Ramos (cell line): ENCODE data around the gene GSN.

Experiments used
- in situ Hi-C: fragments of 300-500 bp; cut with MboI; formaldehyde crosslinking; loops from one replicate; pipeline ENCODE4 v1.14.3; 2022; ENCODE audit warnings: low sequenced_read_pairs; ENCODE audit not compliant: unreplicated experiment

Gene GSN

DNA sequence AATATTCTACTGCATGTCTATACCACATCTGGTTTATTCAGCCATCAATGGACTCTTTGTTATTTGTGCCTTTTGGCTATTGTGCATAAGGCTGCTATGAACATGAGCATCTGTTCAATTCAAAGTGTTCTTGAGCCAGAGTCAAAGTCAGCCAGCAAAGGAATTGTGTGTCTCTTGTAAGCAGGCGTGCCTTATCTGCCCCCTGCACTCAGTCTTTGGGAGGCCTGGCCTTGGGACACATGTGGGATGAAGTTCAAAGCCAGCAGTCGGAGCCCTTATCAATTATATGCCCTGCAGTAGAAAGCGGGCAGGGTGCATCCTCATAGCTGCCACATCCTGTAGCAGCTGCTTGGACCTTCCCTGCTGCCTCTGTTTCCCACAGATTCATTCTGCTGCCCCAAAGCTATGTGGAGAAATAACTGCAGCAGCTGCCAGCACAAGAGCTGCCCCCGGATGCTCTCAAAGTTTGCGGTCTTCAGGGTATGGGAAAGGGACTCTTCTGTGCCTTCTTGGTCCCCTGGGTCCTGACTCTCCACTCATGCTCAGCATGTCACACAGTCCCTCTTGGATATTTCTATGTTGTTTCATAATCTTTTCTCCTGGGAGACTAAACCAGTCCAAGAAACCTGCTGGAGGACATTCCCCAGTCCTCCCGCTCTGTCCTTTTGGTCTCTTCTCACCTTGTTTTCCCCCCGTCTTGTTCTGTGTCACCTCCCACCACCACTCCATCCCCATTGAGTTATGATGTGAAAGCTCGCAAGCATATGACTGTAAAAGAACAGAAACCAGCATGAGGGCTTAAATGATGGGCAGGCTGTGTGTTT lies 66.2 kb downstream of the GSN start:
- in situ Hi-C loops: no loop called here

DNA sequence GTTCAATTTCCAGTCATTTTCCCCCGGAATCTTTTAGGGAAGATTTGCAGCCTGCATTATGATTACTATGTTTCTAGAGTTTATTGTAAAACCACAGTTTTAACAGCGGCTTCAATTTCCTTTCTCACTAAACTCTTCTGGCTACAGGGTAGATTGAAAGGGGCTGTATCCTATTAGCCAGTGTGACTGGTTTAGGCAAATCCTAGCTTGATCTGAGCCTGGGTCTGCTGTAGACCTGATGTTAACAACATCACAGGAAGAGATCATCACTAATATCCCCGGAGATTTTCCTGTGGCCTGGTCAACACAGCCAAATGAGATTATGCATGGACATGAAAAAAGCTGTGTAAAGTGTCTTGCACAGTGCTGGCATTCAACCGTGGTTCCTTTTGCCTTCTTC lies 68.7 kb downstream of the GSN start:
- in situ Hi-C loops: no loop called here

DNA sequence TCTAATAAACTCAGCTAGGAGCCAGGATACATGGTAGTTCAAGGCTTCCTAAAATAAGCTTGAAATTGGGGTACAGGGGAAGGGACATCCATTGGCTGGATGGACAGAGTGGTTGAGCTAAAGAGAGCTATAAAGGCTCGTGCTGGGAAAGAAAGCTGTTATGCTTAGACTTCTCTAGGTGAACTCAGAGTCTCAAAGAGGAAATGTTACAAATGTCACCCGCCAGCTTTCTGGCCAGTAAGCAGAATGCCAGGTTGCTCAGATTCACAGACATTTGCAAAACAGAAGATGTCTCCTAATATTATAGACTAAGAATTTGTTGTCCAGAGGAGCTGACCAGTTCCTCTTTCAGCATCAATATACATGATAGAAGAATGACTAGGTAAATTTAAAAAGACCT lies 71.5 kb downstream of the GSN start:
- in situ Hi-C loops: no loop called here

DNA sequence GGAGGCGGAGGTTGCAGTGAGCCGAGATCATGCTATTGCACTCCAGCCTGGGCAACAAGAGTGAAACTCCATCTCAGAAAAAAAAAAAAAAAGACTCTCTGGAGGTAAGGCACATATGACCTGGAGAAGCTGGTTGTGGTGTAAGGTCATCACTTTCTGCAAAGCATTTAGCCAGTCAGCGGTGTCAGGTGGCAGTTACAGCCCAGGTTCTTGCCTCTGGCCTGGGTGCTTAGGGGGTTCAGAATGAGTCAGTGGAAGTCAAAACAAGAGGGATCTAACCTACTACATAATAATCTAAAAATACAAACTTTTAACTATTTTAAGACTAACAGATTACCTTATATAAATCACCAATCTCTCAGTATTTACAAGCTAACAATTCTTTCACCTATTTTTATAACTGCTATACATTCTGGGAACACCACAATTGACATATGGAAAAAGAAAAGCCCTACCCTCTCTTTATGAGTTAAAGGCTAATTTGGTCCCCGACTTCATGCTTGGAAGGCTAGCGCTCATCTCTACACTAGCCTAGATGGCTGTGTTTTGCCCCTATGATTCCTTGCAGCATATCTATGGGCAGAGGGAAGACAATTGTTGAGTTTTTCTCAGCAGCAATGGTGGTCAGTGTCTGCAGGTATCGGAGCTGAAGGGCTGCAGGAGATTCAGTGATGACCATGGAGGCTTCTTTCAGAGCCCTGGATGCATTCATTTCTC lies 72.9 kb downstream of the GSN start:
- in situ Hi-C loops: no loop called here

DNA sequence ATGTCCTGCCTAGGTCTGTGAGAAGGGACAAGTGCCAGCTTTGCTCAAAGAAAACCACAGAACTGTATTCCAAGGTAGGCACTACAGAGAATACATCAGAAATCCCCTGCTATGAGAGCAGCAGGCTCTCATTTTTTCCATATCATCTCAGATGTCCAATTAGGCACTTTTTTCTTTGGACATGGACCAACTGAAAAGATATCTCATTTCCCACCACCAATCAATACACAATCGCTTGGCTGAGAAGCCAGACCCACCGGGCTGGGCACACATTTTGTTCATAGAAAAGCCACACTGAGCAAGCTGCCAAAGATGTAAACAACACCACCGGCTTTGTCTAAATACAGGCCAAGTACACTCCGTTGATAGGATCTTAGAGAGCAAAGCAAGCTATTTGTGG lies 76.2 kb downstream of the GSN start:
- in situ Hi-C loops: no loop called here

DNA sequence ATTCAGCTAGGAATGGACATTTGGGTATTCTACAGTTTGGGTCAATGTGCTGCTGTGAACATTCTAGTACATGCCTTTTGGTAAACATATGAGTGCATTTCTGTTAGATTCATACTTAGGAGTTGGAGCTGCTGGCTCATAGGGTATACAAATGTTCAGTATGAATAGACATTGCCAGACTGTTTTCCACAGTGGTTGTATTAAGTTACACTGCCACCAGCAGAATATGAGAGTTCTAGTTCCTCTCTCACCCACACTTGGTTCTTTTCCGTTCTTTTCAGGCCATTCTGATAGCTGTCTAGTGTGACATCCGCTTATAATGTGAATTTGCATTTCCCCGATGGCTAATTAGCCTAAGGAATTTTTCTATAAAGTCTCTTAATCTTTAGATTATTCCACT lies 77.1 kb downstream of the GSN start:
- in situ Hi-C loops: no loop called here

DNA sequence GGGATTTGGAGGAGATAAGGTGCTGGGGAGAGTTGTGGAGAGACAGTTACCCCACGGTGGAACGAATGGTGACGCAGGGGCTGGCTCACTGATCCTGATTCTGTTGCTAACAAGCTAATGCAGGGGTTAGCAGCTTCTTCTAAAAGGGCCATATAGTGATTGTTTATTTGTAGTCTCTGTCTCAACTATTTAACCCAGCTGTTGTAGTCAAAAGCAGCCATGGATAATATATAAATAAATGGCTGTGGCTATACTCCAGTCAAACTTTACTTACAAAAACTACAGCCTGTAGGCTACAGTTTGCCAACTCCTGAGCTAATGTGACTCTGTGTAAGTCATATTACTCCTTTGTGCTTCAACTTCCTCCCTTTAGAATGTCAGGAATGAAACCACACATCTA lies 80.3 kb downstream of the GSN start:
- in situ Hi-C loops: no loop called here

DNA sequence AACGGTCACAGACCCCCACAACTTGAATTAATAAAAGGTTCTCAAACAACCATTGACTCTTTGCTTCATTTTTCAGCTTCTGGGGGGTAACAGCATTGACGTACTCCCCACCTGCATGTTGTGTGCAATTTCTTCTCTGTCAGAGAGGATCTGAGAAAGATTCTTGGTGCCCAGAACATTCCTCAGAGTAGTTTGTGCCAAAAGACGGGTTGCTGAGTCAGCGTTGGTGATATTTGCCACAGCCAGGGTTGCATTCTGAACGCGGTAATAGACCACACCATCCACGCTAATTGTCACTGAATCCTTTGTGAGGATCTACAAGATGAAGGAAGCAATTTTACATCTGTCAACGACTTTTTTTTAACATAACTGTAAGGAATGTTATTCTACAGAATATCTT lies 81.0 kb downstream of the GSN start:
- in situ Hi-C loops: no loop called here

DNA sequence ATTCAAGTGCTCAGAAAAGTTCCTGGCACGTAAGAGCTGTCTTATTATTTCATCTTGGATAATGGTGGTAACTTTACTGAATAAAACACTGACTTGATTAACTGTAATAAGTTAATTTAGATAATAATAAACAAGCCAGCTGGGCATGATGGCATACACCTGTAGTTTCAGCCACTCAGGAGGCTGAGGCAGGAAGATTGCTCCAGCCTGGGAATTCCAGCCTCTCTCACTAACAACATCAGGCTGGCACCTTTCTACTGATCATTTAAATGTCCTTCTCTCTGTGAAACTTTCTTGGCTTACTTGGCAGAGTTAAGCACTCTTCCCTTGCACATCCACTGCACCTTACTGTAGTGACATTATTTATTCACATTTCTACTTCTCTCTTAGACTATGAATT lies 82.1 kb downstream of the GSN start:
- in situ Hi-C loops: no loop called here

DNA sequence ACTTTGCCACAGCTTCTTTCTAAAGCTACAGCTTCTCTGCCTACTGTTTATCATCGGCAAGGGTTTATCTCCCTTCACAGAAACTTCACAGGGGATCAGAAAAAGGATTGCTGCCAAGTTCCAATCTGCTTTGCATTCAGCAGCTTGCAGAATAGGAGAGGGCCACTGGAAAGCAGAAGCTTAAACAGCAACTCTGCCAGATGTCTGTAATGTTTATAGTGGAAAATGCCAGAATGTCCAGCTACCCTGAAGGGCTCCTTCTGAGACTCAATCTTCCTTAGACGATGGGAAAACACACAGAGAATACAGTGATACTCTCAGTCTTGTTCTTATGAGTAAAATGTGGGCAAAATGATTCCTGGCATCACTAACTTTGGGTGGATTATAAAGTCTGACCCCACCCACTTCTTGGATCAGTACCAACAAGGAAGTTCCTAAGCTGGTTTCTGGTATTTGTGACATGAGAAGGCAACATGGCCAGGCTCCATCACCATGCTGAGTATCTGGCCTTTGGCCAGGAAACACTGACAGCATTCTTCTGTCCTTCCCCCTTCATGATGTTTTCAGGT lies 83.1 kb downstream of the GSN start:
- in situ Hi-C loops: no loop called here

DNA sequence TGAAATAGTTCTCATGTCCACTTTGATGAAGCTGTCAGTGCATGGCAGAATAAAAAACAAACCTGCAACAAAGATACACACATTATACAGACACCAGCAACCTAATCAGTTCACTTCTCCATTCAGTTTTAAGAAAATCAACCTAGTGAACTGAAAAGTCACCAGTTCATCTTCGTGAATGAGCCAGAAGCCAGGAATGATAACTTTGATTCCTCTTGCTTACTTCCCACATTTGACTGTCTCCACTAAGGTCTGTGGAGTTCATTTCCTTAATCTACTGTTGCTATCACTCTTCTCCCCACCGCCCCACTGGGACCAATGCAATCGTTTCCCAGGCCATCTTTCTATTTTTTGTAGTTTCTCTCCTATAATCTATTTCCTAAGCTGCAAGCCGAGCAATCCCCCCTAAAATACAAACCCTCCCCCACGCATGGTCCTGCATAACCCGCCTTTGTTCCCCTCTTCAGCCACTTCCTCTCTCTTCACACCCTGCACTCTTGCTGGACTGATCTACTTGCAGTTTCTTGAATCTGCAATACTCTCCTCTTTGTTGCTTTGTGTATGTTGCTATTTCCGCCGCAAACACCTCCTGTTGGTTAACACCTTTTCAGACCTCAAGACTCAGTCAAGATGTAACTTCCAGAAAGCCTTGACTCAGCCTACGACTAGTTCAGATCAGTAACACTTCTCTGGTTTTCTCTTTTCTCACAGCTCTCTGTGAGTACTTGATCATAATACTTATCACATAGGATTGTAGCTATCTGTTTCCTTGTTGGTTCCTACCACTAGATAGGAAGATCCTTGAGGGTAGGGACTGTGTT lies 85.5 kb downstream of the GSN start:
- in situ Hi-C loops: no loop called here

DNA sequence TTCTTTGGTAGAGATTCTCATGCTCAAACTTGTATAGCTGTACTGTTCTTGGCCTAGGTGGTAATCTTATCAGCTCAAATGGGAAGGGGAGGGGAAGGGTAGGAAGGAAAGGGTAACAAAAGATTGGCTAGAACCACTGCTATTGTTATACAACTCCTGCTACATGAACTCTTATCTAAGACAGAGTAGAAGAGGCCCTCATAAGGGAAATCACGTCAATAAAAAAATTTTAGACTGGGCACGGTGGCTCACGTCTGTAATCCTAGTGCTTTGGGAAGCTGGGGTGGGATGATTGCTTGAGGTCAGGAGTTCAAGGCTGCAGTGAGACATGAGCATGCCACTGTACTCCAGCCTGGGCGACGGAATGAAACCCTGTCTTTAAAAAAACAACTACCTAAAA lies 86.2 kb downstream of the GSN start:
- in situ Hi-C loops: no loop called here

DNA sequence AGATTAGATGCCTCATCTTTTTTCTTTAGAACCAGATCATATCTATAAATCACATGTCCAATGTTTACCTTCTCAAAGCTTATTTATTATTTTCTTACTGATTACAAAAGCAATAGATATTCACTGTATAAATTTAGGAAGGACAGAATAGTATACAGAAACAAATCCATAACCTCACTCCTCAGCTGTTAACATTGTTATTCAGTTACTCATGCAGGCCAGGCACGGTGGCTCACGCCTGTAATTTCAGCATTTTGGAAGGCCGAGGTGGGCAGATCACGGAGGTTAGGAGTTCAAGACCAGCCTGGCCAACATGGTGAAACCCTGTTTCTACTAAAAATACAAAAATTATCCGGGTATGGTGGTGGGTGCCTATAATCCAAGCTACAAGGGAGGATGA lies 86.8 kb downstream of the GSN start:
- in situ Hi-C loops: no loop called here

DNA sequence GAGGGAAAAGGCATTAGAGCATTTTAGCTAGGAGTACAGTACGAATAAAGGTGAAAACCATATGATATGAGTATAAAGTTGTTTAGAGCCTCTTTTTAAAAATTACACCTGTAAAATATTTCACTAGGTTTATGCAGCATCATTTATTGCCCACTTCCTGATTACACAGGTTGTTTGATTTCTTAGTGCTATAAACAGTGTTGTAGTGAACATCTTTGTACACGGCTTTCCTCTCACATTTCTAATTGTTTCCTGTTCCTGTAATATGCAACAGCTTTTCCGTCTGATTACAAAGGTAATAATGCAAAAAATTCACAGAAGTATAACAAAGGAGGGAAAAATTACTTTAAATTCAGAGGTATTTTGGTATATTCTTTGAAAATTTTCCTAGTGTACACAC lies 89.0 kb downstream of the GSN start:
- in situ Hi-C loops: no loop called here

DNA sequence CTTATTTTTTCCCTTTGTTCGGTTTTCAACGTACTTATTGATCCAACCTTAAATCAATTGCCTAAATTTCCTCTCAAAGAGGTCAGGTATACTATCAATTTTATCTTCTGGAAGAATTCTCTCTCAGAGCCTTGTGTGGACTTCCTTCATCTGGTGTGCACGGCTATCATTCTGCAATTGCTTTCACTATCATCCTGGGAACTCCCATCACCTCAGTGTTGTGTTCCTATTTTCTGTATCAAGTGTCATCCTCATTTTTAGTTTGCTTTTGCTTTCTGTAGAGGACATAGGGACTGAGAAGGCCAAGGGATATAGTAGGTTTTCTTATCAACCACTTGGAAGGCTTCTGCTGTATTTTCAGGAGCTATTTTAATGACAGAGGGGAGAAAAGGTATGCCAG lies 90.8 kb downstream of the GSN start:
- in situ Hi-C loops: no loop called here

DNA sequence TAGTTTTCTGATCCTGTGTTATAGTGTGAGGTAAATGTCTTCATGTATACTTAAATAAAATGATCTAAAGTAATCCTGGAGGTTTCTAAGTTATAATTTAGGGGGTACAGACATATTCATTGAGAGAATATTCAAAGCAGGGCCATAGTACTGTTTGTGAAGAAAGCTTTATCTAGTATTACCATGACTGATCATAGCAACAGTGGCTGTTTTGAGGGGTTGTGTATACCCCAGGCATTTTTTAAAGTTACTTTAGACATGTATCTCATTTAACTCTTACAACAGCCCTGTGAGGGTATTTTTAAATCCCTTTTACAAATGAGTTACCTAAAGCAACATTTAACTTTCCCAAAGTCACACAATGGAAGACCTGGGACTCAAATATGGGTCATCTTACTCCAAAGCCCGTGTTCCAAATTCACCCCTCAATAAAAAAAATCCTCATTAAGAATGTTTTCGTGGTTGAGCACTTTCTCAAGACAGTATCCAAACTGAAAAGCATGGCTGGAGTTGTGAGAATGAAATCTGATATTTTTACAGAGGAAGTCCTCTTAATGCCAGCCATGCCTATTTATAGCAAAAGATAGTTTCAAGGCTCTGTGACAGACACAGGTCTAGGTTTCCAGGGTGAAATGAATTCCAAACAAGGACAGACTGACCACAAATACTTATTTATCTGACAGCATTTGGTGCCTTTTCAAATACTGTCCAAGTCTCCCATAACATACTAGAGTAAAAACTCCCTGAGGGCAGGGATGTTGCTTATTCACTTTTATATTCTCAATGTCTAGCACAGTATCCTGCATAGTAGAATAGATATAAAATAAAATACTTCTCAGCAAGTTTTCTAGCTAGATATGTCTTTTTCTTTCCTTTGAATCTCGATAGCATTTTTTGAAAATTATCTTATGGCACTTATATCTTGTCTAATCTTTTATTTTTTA lies 91.7 kb downstream of the GSN start:
- in situ Hi-C loops: no loop called here

DNA sequence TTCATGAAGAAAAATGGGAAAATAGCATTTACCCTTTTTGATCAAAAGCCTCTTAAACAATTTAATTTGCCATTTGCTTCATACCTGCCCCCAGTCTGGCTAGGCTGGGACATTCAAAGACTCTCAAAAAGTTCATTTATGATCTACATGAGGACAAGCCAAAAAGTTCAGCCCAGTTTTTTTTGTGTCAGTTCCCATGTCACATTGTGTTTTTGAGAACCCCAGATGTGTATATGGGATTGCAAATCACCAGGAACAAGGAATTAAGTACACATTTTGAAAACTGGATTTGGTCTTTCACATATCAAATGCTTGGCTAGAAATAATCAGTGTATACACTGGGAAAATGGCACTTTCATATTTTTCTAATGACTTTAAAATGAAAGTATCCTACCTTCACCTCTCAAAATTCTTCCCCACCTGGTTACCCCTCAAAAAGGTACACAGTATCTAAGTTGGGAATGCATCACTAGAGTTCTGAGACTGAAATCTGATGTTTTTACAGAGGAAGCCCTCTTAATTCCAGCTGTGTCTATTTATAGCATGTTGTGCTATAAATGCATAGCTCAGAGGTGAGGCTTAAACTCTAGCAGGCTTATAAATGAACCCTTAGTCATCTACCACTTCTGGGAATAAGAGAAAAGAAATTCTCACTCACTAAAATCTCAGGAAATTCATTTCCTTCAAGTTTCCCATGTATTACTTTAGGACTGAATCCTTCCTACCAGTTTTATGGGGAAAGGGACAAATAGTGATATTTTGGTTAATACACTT lies 92.8 kb downstream of the GSN start:
- in situ Hi-C loops: no loop called here

DNA sequence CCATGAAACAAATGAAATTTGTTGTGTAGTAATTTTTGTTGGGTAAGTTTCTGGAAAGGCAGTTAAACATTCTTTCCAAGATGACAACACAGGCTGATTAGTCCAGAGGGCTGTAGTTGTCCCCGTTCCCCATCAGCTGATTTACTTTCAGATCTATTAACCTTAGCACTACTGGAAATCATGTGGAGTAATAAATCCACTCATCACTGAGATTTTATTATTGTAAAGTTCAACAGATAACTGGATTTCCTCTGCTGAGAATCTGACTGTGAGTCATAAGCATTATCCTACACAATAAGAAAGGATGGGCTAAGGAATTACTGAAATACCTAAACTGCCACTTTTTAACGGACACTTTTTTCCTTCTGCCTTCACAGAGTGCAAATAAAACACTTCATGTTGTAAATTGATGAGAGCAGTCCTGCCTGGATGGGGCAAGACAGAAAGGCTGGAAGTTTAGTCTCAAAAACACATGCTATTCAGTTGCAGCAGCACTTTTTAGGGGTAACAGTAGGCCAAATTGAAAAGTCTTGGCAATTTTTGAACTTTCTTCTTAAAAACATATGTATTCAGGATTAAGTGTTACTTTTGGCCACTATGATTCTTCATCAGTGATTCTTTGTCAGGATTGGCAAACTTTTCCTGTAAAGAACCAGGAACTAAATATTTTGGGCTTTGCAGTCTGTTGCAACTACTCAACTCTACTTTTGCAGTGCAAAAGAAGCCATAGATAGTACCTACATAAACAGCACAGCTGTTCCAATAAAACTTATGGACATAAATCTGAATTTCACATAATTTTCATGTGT lies 95.1 kb downstream of the GSN start:
- in situ Hi-C loops: no loop called here
